ENCODE measurements around the gene NEXMIF. TPM values are rescaled to one million over a fixed set of nuclear protein-coding genes. Genes with fewer than 3 reads are reported as not detected.

Gene NEXMIF
- under 0.01 TPM in 2 replicates for total RNA-seq

DNA sequence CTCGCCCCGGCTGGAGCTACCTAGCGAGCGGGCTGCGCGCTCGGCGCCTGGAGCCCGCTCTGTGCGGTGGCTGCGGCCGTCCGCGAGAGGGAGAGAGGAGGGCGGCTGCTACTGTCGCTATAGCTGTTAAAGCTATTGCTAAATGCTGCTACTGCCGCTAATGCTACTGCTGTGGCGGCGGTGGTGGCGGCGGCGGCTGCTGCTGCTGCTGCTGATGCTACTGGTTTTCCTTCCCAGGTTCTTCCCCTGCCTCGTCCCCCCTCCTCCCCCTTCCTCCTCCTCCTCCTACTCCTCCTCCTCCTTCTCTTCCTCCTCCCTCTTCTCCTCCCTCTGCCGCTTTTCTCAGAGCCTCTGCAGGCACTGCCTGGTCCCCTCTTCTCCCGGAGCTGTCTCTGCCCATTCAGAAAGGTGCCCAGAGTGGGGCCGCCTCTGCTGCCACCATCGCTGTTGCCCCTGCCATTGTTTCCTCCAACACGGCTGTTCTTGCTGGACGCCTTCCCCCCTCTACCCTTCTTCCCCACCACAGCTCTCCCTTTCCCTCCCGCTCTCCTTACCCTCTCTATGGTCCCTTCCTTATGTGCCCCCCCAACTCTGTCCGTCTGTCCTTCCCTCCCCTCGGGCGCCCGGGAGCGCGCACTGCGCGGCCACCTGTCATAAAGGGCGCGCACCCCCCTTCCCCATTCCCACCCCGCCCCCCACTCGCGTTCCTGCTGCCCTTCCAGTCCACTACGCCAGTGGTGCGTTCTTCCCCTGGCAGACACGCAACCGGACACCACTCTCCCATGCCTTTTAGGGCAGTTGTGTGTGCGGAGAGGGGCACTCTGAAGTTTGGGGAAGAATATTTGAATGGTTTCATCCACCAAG, at the start of gene NEXMIF:
Gene NEXMIF (minus strand): TSS at position 228 of the 864 bp plus-strand sequence.

Small RNA genes within 50 kb of the gene (small RNA-seq; reads per million reads assigned to genes)
- gene AL139395.1 = not detected

Other genes with a start within 250 kb of the NEXMIF start
- 22.8 and 23.1 TPM in 2 replicates for gene ABCB7, start 230.8 kb upstream of the NEXMIF start, total RNA-seq